GM12878 (cell line): Measurements from ENCODE around the gene ANKRD23. TPM values are rescaled to one million over a fixed set of nuclear protein-coding genes. Genes with fewer than 3 reads are reported as not detected.

ENCODE experiments used
- ATAC-seq: fragments of 200-7000 bp; cut with Tn5 transposase; 3 replicates; pipeline ENCODE4 v1.9.1; 2020; ENCODE audit warnings: mild to moderate bottlenecking, moderate library complexity
- BruUV-seq: library from RNA; stranded (reverse); fragments of 400-500 nt; replicated peaks from 2 replicates; lab custom pipeline; 2021; lab: Mats Ljungman, UMichigan
- CTCF ChIA-PET: fragments of 300-600 bp; sonication (Branson Sonifier 250); formaldehyde crosslinking; extraction: SDS; loops from one replicate; lab custom pipeline; 2021; ENCODE audit warnings: inconsistent platforms; lab: Yijun Ruan, JAX
- POLR2A ChIA-PET: fragments of 350-600 bp; formaldehyde crosslinking; extraction: SDS; loops from one replicate; lab custom pipeline; 2021; ENCODE audit warnings: inconsistent platforms; lab: Charles Lee
- RAD21 ChIA-PET: fragments of 300-600 bp; sonication (Branson Sonifier 250); formaldehyde crosslinking; loops from one replicate; lab custom pipeline; 2023; ENCODE audit warnings: antibody characterized with exemption; ENCODE audit not compliant: unreplicated experiment; lab: Charles Lee
- SMC1A ChIA-PET: fragments of 300-600 bp; sonication (Branson Sonifier 250); formaldehyde crosslinking; loops from one replicate; lab custom pipeline; 2023; ENCODE audit not compliant: unreplicated experiment, uncharacterized antibody; lab: Charles Lee
- DNase-seq: peaks from one replicate; pipeline ENCODE4 v3.0.0-alpha.2; 2011; ENCODE audit warnings: low read depth, low spot score
- FAIRE-seq: peaks from 3 replicates; lab custom pipeline; 2011; peaks lifted over from hg19 to GRCh38; lab: Jason Lieb, UNC
- H2AFZ ChIP-seq: 2 replicates; pipeline ENCODE4 v1.6.0; 2011; ENCODE audit warnings: low read depth, low read length, control low read depth; ENCODE audit not compliant: control insufficient read depth
- H3K27ac ChIP-seq: 2 replicates; pipeline ENCODE4 v1.5.1; 2011; ENCODE audit warnings: control low read depth; ENCODE audit not compliant: control insufficient read depth, insufficient read depth
- H3K27me3 ChIP-seq, 2 experiments: replicated peaks in 1 of 2; 2 replicates each; pipeline versions ENCODE4 v1.6.0 to v1.6.1; 2011; ENCODE audit warnings: low read length in 1 of 2; ENCODE audit not compliant: control insufficient read depth in 2 of 2, insufficient read depth in 2 of 2
- H3K36me3 ChIP-seq, 2 experiments: 2 replicates each; pipeline ENCODE4 v1.5.1; 2011; ENCODE audit warnings: low read length in 1 of 2; ENCODE audit not compliant: control insufficient read depth in 2 of 2, insufficient read depth in 2 of 2
- H3K4me1 ChIP-seq: 2 replicates; pipeline ENCODE4 v1.6.1; 2011; ENCODE audit warnings: mild to moderate bottlenecking, low read length, moderate library complexity, mixed read lengths; ENCODE audit not compliant: control insufficient read depth, insufficient read depth
- H3K4me2 ChIP-seq: 2 replicates; pipeline ENCODE4 v1.6.0; 2011; ENCODE audit warnings: control low read depth; ENCODE audit not compliant: control insufficient read depth, insufficient read depth
- H3K4me3 ChIP-seq: fragments of 200-600 bp; sonication (generic); 2 replicates; pipeline ENCODE4 v1.5.1; 2016
- H3K79me2 ChIP-seq: 2 replicates; pipeline ENCODE4 v1.6.0; 2011; ENCODE audit warnings: low read length; ENCODE audit not compliant: control insufficient read depth, insufficient read depth
- H3K9ac ChIP-seq: 2 replicates; pipeline ENCODE4 v1.8.0; 2011; ENCODE audit warnings: low read length, control low read depth, mixed read lengths; ENCODE audit not compliant: control insufficient read depth, insufficient read depth
- H3K9me3 ChIP-seq: replicated peaks from 3 replicates; pipeline ENCODE4 v1.5.1; 2011; ENCODE audit warnings: mild to moderate bottlenecking, low read length; ENCODE audit not compliant: control insufficient read depth, insufficient read depth
- H4K20me1 ChIP-seq: 2 replicates; pipeline ENCODE4 v1.6.0; 2011; ENCODE audit not compliant: control insufficient read depth, insufficient read depth
- ETV6 ChIP-seq, 2 experiments: fragments of 450-650 bp in 1 of 2; IDR thresholded peaks in 1 of 2; conservative IDR thresholded peaks in 1 of 2; 2 replicates each; pipeline ENCODE4 v1.6.1; 2014; ENCODE audit warnings: antibody characterized with exemption in 1 of 2, borderline replicate concordance in 1 of 2, low read depth in 1 of 2, mild to moderate bottlenecking in 1 of 2, moderate library complexity in 1 of 2
- NFYA ChIP-seq: IDR thresholded peaks from 2 replicates; pipeline ENCODE4 v1.6.1; 2011; ENCODE audit warnings: low read depth, mild to moderate bottlenecking, low read length, improper control_type of control experiment, borderline replicate concordance
- PAX5 ChIP-seq: IDR thresholded peaks from 2 replicates; pipeline ENCODE4 v1.6.1; 2011; ENCODE audit warnings: low read depth, low read length, borderline replicate concordance
- POLR2AphosphoS2 ChIP-seq: IDR thresholded peaks from 2 replicates; pipeline ENCODE4 v1.6.1; 2011; ENCODE audit warnings: low read depth, mild to moderate bottlenecking, low read length, improper control_type of control experiment, moderate library complexity
- RAD21 ChIP-seq: IDR thresholded peaks from 2 replicates; pipeline ENCODE4 v1.6.1; 2011; ENCODE audit warnings: mild to moderate bottlenecking, low read depth, low read length, moderate library complexity; ENCODE audit not compliant: insufficient read depth
- SMARCA5 ChIP-seq: fragments of 450-650 bp; IDR thresholded peaks from 2 replicates; pipeline ENCODE4 v1.6.1; 2017; ENCODE audit warnings: mild to moderate bottlenecking
- ZBTB4 ChIP-seq: fragments of 450-650 bp; formaldehyde crosslinking; IDR thresholded peaks from 2 replicates; pipeline ENCODE4 v1.4.0; 2022; ENCODE audit warnings: mild to moderate bottlenecking, moderate library complexity
- WGBS: methylation state at CpG from one replicate; pipeline ENCODE4 v1.1.6; 2016; ENCODE audit warnings: low lambda C conversion rate; ENCODE audit not compliant: insufficient replicate concordance, insufficient coverage; ENCODE audit errors: missing lambda C conversion rate; 5-methylcytosine and 5-hydroxymethylcytosine counted together
- in situ Hi-C: fragments of 300-500 bp; cut with MboI; formaldehyde crosslinking; loops from 9 replicates; pipeline ENCODE4 v1.14.3; 2018; ENCODE audit warnings: mixed read lengths
- intact Hi-C: fragments of 100-400 bp; cut with micrococcal nuclease; formaldehyde crosslinking; loops from one replicate; pipeline ENCODE4 v1.14.2; 2022; ENCODE audit not compliant: unreplicated experiment
- polyA plus RNA-seq, 11 experiments: library from polyadenylated mRNA; depleted of rRNA in 4 of 11; unstranded in 6 of 11; stranded (reverse) in 5 of 11; fragments of >200 nt; fragmentation: Nextera tagmentation in 4 of 11; fragmentation: Illumina TruSeq in 1 of 11; extraction: Ambion mirVana in 4 of 11; extraction: Trizol in 1 of 11; gene quantifications; 1 replicate in 1 of 11; 2 replicates in 10 of 11; pipeline versions ENCODE4 v1.2.1 to v1.2.3, GENCODE V29; 2011 to 2016; ENCODE audit warnings: inconsistent platforms in 2 of 11, missing spikeins in 2 of 11, low read depth in 1 of 11
- total RNA-seq, 4 experiments: library from RNA; depleted of rRNA in 3 of 4; stranded (reverse); fragments of >200 nt in 3 of 4; fragmentation: Illumina TruSeq in 1 of 4; extraction: Trizol in 1 of 4; gene quantifications; 2 replicates each; pipeline versions ENCODE4 v1.2.1 to v1.2.3, GENCODE V29; 2013 to 2021
- TF ChIP-seq, protein P1 (sequence below): IDR thresholded peaks from 2 replicates; pipeline ENCODE4 v1.6.1; 2012; ENCODE audit warnings: low read depth, low read length, improper control_type of control experiment
- TF ChIP-seq, protein P2 (sequence below): fragments of 450-650 bp; IDR thresholded peaks from 2 replicates; pipeline ENCODE4 v1.6.1; 2017; ENCODE audit warnings: mild to moderate bottlenecking
- TF ChIP-seq, protein P3 (sequence below): IDR thresholded peaks from 2 replicates; pipeline ENCODE4 v1.6.1; 2011; ENCODE audit warnings: low read depth, low read length, improper control_type of control experiment, borderline replicate concordance

ANKRD23 gene
- total and polyA plus RNA-seq, 10 of the 15 experiments (the other 5 are each of a cell fraction or from before 2014, with no cell fraction given) = 0.34 to 5.3 (median 2.7) TPM

DNA sequence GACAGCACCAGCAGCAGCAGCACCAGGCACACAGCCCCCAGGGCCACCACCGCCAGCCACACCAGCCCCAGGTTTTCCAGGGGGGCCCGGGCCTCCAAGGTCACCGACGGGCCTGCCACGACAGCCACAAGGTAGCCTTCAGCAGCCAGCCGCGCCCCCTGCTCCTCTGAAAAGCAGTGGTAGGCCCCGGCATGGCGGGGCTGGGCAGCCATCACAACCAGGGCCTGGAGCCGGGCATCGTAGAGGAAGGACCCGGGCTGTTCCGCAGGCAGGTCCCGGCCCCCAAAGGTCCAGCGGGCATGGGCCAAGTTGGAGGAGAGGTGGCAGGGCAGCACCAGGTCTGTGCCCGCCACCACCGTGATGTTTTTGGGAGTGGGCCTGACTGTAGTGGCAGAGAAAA lies 17.3 kb upstream of the ANKRD23 start (continued):
- no peak for TF ChIP-seq ETV6 (conservative IDR thresholded peaks at IDR 0.05 in 1 of 2, IDR thresholded peaks at IDR 0.05 in 1 of 2; ENCODE audit: borderline replicate concordance in 1 of 2, low read depth in 1 of 2)

- Histone ChIP-seq H3K4me3 (no peak overlapping the region), H3K27me3 (no peaks in the 10 kb centered on the region)
- no peak for TF ChIP-seq ZBTB4 (CRISPR knock-in tag)
- TF ChIP-seq, protein P1, sequence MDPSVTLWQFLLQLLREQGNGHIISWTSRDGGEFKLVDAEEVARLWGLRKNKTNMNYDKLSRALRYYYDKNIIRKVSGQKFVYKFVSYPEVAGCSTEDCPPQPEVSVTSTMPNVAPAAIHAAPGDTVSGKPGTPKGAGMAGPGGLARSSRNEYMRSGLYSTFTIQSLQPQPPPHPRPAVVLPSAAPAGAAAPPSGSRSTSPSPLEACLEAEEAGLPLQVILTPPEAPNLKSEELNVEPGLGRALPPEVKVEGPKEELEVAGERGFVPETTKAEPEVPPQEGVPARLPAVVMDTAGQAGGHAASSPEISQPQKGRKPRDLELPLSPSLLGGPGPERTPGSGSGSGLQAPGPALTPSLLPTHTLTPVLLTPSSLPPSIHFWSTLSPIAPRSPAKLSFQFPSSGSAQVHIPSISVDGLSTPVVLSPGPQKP = no peak
- no peak for TF ChIP-seq PAX5
- TF ChIP-seq, protein P2, sequence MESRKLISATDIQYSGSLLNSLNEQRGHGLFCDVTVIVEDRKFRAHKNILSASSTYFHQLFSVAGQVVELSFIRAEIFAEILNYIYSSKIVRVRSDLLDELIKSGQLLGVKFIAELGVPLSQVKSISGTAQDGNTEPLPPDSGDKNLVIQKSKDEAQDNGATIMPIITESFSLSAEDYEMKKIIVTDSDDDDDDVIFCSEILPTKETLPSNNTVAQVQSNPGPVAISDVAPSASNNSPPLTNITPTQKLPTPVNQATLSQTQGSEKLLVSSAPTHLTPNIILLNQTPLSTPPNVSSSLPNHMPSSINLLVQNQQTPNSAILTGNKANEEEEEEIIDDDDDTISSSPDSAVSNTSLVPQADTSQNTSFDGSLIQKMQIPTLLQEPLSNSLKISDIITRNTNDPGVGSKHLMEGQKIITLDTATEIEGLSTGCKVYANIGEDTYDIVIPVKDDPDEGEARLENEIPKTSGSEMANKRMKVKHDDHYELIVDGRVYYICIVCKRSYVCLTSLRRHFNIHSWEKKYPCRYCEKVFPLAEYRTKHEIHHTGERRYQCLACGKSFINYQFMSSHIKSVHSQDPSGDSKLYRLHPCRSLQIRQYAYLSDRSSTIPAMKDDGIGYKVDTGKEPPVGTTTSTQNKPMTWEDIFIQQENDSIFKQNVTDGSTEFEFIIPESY = no peak; the same call in 1 of the 2 replicates
- TF ChIP-seq NFYA = no peak
- no peak for TF ChIP-seq SMARCA5
- TF ChIP-seq RAD21 = no peak
- no peak; the same call in 1 of the 2 replicates for TF ChIP-seq POLR2AphosphoS2
- TF ChIP-seq, protein P3, sequence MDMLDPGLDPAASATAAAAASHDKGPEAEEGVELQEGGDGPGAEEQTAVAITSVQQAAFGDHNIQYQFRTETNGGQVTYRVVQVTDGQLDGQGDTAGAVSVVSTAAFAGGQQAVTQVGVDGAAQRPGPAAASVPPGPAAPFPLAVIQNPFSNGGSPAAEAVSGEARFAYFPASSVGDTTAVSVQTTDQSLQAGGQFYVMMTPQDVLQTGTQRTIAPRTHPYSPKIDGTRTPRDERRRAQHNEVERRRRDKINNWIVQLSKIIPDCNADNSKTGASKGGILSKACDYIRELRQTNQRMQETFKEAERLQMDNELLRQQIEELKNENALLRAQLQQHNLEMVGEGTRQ = no peak
These were observed 16.5 kb upstream of the ANKRD23 start for GRCh38 chr2:96860065-96861029.

More at GRCh38 chr2:96860065-96861029, 16.5 kb upstream of the ANKRD23 start:
- H3K79me2 ChIP-seq = peaks cover 18% of the 10 kb centered on the region
- ChIA-PET SMC1A (no interaction called here), CTCF (interaction anchor here (1.0 to 10.4 kb wide), 3 partner anchors 92 to 252 kb away, joined by 3 to 238 read pairs (median 4); no protein-coding TSS in a partner anchor), RAD21 (interaction anchor here (3.6 kb wide), 1 partner anchor 8 kb away, joined by 39 read pairs; no protein-coding TSS in a partner anchor), POLR2A (interaction anchor here (1.6 kb wide), 1 partner anchor 94 kb away, joined by 4 read pairs; no protein-coding TSS in a partner anchor)
- WGBS = 84% methylated on average over 31 of the region's 38 CpGs
- ATAC-seq (no peak), FAIRE-seq (no peak), DNase-seq (no peak)
- no TSS peak for BruUV-seq
- intact Hi-C loops = no loop called here
- H3K27ac ChIP-seq = no peak overlapping the region
- H3K9me3 ChIP-seq = no peaks in the 10 kb centered on the region
- peaks cover 3% of the 10 kb centered on the region; the same call in 1 of the 2 replicates for H3K4me1 ChIP-seq
- no peaks in the 10 kb centered on the region for H4K20me1 ChIP-seq
- in situ Hi-C loops = no loop called here
- H3K4me2 ChIP-seq = no peak overlapping the region
- no peak overlapping the region for H2AFZ ChIP-seq
- peaks cover 10 to 25% of the 10 kb centered on the region in 2 experiments; a peak in 3 of 4 replicates for H3K36me3 ChIP-seq
- no peak overlapping the region for H3K9ac ChIP-seq
